Panc1 (cell line): Measurements from ENCODE around the gene XBP1.

Experiments used
- POLR2AphosphoS5 ChIP-seq: IDR thresholded peaks from 2 replicates; pipeline ENCODE4 v1.6.1; 2012; ENCODE audit warnings: mild to moderate bottlenecking, low read depth, low read length, moderate library complexity
- TF ChIP-seq, protein P1 (sequence below): fragments of 450-650 bp; IDR thresholded peaks from 2 replicates; pipeline ENCODE4 v1.5.1; 2017; ENCODE audit warnings: mild to moderate bottlenecking

DNA sequence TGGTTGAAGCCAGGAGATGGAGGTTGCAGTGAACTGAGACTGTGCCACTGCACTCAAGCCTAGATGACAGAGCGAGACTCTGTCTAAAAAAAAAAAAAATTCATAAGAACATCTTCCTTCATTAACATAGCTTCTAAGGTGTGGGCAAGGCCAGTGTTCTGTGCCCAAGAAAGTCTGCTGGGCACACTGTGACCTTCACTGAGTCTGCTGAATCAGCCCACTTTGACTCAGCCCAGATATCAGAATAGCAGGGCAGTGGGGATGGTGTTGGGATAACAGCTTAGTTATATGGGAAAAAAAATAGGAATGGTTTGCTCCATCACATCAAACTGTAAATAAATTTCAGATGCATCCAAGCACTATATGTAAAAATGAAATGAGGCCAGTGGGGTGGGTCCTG, 32.4 kb upstream of the XBP1 start:
- no peak for TF ChIP-seq POLR2AphosphoS5
- TF ChIP-seq, protein P1, sequence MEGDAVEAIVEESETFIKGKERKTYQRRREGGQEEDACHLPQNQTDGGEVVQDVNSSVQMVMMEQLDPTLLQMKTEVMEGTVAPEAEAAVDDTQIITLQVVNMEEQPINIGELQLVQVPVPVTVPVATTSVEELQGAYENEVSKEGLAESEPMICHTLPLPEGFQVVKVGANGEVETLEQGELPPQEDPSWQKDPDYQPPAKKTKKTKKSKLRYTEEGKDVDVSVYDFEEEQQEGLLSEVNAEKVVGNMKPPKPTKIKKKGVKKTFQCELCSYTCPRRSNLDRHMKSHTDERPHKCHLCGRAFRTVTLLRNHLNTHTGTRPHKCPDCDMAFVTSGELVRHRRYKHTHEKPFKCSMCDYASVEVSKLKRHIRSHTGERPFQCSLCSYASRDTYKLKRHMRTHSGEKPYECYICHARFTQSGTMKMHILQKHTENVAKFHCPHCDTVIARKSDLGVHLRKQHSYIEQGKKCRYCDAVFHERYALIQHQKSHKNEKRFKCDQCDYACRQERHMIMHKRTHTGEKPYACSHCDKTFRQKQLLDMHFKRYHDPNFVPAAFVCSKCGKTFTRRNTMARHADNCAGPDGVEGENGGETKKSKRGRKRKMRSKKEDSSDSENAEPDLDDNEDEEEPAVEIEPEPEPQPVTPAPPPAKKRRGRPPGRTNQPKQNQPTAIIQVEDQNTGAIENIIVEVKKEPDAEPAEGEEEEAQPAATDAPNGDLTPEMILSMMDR: no peak
